ENCODE measurements around the gene ZNF267.
A peak's percentile ranks its signal among the peaks of the same experiment; 100 is the strongest.
"Not testable (repeated sequence)": the region's sequence is repeated elsewhere in the genome, so short reads cannot be mapped to it uniquely, and the experiment has no call there.

Gene ZNF267

DNA sequence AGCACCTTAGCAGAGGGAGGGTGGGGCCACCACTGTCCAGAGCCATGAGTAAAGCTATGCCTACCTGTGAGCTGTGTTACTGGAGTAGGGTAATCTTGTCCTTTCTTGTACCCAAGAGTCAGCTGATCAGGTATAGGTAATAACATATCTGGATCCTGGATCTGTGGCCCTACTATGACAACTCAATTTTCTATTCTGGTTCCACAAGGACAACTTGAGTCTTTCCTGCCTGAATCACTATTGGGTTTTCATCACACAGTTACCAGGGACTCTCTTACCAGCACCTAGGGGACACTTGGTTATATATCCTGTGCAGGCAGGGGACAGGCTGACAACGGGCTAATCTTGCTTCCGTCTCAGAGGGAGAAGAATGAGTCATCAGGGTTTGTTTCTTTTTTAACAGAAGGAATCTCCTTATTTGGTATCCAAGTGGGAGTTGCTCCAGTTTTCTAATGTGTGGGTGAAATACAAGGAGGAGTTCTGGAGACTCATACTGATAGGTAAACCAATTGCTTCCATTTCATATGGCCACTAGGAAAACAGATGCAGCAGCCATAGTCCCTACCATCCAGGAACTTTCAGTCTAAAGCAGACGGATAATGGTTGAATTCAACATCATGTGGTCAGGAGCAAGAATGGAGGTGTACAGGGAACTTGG is 6.8 kb downstream of the ZNF267 start:
- peak overlapping the region; percentile 39 for H3K27ac ChIP-seq
- TF ChIP-seq ZFX (IDR thresholded peaks at IDR 0.05; ENCODE audit: borderline replicate concordance): no peak
- TF ChIP-seq, protein P1, sequence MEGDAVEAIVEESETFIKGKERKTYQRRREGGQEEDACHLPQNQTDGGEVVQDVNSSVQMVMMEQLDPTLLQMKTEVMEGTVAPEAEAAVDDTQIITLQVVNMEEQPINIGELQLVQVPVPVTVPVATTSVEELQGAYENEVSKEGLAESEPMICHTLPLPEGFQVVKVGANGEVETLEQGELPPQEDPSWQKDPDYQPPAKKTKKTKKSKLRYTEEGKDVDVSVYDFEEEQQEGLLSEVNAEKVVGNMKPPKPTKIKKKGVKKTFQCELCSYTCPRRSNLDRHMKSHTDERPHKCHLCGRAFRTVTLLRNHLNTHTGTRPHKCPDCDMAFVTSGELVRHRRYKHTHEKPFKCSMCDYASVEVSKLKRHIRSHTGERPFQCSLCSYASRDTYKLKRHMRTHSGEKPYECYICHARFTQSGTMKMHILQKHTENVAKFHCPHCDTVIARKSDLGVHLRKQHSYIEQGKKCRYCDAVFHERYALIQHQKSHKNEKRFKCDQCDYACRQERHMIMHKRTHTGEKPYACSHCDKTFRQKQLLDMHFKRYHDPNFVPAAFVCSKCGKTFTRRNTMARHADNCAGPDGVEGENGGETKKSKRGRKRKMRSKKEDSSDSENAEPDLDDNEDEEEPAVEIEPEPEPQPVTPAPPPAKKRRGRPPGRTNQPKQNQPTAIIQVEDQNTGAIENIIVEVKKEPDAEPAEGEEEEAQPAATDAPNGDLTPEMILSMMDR (IDR thresholded peaks at IDR 0.05): no peak

DNA sequence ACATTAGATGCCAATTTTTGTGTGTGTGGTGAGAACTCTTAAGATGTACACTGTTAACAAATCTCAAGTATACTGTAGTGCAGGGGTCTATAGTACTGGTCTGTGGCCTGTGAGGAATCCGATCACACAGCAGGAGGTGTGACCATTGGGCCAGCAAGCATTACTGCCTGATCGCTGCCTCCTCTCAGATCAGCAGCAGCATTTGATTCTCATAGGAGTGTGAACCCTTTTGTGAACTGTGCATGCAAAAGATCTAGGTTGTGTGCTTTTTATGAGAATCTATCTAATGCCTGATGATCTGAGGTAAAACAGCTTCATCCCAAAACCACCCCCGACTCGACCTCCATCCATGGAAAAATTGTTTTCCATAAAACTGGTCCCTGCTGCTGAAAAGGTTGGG is 12.6 kb downstream of the ZNF267 start:
- TF ChIP-seq ZFX (IDR thresholded peaks at IDR 0.05; ENCODE audit: borderline replicate concordance): no peak
- TF ChIP-seq, protein P1 (IDR thresholded peaks at IDR 0.05): no peak
- no peak overlapping the region for H3K27ac ChIP-seq

DNA sequence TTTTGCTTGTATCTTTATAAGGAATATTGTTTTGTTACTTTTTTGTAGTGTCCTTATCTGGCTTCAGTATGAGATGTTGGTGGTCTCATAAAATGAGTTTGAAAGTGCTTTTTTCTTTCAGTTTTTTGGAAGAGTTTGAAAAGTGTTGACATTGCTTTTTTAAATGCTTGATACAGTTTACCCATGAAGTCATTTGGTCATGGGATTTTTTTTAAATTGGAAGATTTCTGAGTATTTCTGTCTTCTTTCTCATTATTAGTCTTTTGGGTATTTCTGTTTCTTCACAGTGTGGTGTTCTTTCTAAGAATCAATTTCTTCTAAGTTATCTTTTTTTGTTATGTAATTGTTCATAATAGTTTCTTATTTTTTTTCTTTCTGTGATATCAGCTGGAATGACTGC is 15.1 kb downstream of the ZNF267 start:
- no peak for TF ChIP-seq ZFX (IDR thresholded peaks at IDR 0.05; ENCODE audit: borderline replicate concordance)
- TF ChIP-seq, protein P1 (IDR thresholded peaks at IDR 0.05): no peak
- no peak overlapping the region for H3K27ac ChIP-seq

DNA sequence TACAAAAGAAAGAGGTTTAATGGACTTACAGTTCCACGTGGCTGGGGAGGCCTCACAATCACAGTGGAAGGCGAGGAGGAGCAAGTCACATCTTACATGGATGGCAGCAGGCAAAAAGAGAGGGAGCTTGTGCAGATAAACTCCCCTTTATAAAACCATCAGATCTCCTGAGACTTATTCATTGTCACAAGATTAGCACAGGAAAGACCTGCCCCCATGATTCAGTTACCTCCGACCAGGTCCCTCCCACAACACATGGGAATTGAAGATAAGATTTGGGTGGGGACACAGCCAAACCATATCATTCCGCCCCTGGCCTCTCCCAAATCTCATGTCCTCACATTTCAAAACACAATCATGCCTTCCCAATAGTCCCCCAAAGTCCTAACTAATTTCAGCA is 18.5 kb downstream of the ZNF267 start:
- not testable (repeated sequence) for H3K27ac ChIP-seq

DNA sequence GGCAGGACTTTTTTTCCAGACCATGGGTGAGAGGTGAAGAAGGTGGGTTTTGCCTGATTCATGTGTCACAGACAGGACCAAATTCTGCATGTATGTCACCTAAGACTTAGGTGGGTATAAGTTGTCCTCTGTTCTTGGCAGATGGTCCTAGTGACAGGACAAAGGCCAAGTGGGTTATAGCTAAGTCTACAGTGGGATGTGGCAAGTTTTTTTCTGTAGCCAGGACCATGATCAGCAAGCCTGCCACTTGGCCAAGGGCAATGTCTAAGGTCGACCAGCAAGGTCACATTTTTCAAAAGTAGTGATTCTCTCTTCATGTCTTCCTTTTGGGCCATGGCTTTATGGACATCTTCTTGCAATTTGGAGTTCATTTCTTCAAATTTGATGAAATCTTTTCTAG is 20.2 kb downstream of the ZNF267 start:
- TF ChIP-seq, protein P1 (IDR thresholded peaks at IDR 0.05): no peak
- no peak for TF ChIP-seq ZFX (IDR thresholded peaks at IDR 0.05; ENCODE audit: borderline replicate concordance)
- no peak overlapping the region for H3K27ac ChIP-seq

DNA sequence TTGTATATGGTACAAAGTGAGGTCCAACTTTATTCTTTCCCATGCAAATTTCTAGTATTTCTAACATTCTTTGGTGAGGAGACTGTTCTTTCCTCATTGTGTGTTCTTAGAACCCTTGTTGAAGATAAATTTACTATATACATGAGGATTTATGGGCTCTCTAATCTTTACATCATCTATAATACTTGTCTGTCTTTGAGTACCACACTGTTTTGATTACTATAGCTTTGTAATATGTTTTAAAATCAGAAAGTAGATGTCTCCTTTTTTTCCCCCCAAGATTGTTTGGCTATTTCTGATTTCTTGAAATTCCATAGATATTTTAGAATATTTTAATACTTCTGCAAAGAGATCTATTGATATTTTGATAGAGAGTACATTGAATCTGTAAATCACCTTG is 23.7 kb downstream of the ZNF267 start:
- TF ChIP-seq ZFX (IDR thresholded peaks at IDR 0.05; ENCODE audit: borderline replicate concordance): no peak
- TF ChIP-seq, protein P1 (IDR thresholded peaks at IDR 0.05): no peak
- no peak overlapping the region for H3K27ac ChIP-seq

DNA sequence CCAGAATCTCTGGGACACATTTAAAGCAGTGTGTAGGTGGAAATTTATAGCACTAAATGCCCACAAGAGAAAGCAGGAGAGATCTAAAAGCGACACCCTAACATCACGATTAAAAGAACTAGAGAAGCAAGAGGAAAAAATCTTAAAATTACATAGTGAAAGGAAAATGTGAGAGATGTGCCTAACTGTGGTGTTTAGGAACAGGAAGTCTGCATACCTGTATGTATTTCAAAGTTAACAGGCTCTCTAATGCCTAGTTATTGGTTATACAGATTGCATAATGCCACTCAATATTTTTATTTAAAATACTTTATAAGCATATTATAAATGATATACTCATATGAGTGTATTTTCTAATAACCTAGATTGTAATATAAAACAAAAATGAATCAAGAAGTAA is 25.9 kb downstream of the ZNF267 start:
- no peak overlapping the region for H3K27ac ChIP-seq
- TF ChIP-seq, protein P1 (IDR thresholded peaks at IDR 0.05): no peak
- no peak for TF ChIP-seq ZFX (IDR thresholded peaks at IDR 0.05; ENCODE audit: borderline replicate concordance)

DNA sequence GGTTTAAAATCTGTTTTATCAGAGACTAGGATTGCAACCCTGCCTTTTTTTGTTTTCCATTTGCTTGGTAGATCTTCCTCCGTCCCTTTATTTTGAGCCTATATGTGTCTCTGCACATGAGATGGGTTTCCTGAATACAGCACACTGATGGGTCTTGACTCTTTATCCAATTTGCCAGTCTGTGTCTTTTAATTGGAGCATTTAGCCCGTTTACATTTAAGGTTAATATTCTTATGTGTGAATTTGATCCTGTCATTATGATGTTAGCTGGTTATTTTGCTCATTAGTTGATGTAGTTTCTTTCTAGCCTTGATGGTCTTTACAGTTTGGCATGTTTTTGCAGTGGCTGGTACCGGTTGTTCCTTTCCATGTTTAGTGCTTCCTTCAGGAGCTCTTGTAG is 31.0 kb downstream of the ZNF267 start:
- H3K27ac ChIP-seq: not testable (repeated sequence)
